Activated gamma-delta T cell treated with Interleukin-2 at 50 U/mL for 16 hours (primary cell): ENCODE measurements around the gene MATCAP1.
A peak's percentile ranks its signal among the peaks of the same experiment; 100 is the strongest.

Experiments
- DNase-seq: peaks from one replicate; pipeline ENCODE4 v3.0.0-alpha.2; 2020

The MATCAP1 gene

GRCh38 chr16:67183627-67184452 lies at the start of gene MATCAP1:
MATCAP1 (minus strand) TSS chr16:67183963; CDS start chr16:67180610, 3,353 bp downstream.
- DNase-seq, result peak; percentile 91

DNA sequence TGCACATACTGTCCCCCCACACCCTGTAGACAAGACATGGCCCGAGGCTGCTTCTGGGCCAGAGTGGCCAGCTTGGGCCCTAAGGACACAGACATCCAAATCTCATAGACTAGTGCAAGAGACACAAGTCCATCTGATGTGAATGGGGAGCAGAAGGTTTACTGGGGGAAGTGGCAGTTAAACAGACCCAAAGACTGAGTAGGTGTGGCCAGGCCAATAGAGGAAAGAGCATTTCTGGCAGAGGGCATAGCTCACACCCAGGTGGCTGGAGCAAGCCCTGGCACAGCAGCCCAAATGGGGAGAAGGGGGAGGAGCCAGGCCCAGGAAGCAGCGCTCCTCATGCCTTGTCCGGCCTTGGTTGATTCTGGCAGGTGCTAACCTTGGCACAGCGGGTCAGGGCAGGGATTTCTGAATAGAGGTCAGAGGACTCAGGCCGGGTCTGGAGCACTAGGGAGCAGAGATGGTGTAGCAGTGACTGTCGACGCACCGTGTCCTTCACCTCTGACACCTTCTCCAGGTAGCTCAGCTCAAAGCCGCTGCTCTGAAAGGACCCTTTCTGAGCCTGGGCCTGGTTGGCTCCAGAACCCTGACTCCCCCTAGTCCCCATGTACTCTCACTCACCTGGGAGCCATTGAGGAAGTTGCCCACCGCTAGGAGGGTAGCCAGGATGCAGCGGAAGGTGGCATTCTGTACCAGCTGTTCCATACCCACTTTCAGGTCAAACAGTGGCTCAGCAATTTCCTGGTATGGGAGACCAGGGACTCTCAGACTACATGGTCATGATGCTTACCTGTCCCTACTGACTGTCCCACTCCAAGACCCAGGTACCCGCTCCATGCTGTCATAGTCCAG lies 47.3 kb upstream of the MATCAP1 start:
- no peak for DNase-seq

DNA sequence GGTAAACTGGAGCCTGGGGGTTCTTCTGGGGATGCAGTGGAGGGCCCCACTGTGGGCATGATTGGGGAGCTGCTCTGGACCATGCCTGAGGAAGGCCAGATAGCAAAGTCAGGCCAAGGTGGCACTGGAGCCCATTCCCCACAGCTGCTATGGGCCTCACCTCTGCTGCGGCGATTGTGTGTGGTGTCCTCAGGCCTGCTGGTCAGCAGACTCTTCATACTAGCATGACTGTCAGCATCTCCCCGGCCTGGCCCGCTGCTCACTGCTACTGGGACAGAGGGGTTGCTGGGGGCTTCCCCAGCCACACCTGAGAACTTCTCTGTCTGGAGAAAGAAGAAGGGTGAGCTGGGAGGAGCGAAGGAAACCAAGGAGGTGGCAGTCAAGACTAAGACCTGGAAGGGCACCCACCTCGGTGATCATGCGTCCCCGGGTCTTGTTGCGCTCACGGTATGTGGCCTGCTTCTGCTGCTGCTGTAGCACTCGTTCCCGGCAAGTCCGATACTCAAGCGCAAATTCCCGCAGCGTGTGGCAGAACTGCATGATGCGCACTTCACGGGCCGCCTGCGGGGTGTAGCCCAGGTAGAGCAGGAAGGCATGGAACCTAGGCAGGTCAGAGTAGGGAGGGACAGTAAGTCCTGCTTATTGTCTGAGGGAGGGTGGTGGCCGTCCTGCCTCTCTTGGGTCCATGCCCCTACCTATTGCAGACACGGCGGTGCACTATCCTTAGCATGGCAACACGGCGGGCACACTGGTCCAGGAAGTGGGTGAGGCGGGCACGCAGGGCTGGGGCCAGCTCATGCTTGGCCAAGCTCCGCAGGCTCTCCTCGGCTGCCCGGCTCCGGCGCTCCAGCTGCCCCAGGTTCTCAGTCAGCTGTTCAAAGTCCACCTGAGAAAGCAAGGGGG lies 46.4 kb upstream of the MATCAP1 start:
- DNase-seq, result no peak

DNA sequence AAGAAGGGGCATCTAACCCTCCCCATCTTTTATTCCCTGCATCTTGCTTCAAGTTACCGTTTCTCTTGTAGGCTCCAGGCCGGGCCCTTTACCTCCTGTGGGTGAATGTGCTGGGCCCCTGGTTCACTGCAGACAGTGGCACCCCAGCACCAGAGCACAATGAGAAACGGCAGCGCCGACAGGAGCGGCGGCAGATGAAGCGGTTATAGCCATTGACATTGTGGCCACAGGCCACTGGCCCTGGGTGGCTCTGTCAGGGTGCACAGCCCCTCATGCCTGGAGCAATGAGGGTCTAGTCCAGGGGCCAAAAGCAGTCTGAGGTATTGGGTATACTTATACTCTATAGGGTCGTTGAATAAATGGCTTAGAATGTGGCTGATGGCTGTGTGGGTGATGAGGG lies 45.1 kb upstream of the MATCAP1 start:
- no peak for DNase-seq

DNA sequence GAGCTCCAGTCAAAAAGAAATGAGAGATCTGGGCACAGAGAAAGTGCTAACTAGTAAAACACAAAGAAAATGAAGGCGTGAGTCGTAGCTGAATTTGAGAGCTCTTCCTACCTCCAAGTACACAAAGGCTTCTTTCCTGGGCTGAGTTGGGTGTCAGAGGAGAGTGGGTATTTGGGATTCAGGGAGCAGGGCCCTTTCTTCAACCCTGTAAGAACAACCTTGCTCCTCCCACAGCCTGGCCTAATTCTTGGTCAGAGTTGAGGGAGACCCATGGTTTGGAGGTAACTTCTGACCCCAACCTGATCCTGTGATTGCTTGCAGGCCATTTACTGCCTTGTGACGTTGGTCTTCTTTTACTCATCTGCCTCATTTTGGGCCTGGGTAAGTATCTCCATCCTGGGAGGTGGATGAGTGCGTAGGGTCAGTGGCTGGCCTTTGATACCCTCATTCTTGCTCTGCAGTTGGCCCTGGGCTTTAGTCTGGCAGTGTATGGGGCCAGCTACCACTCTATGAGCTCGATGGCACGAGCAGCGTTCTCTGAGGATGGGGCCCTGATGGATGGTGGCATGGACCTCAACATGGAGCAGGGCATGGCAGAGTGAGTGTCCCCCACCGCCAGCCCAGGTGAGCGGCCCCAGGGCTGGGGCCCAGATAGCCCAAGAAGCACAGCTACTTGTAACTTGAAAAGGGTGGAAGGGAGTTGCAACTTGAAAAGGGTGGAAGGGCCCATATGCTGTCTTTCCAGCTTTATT lies 44.4 kb upstream of the MATCAP1 start:
- DNase-seq, result no peak

DNA sequence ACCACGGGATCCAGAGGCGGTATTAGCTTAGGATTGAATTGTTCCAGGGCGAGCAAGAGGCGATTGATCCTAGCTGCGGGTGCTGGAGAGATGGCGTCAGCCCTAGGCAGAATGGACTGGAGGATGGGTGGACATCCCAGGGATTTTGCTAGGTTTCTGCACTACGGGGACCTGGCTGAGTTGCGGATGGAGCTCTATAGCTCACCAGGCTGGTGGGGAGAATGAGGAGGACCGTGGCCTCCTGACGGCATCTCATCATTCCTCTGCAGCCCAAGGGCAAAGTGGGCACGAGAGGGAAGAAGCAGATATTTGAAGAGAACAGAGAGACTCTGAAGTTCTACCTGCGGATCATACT lies 43.8 kb upstream of the MATCAP1 start:
- DNase-seq, result no peak

GRCh38 chr16:67226804-67227566 lies 43.2 kb upstream of the MATCAP1 start, which contains the start of gene TMEM208:
TMEM208 (plus strand) TSS chr16:67227130; CDS start chr16:67227219, 89 bp downstream.
- DNase-seq, result peak; percentile 97

- no peak for DNase-seq
Observed at GRCh38 chr16:67226295-67226803, 42.6 kb upstream of the MATCAP1 start.

DNA sequence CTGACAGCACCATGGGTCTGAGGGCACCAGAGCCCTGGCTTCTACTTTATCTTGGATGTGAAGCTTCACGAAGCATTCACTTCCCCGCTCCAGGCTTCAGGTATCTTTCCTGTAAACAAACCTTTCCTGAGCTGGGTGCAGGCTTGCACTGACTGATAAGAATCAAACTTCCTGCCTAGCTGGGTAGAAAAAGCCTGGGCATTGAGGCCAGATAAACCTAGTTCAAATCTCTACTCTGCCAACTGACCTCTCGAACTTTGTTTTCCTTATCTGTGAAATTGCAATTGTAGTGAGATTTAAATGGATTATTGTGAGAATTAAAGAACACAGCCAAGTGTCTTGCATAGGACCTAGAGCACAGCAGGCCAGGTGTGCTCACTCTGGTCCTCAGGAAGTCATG lies 40.2 kb upstream of the MATCAP1 start:
- no peak for DNase-seq

DNA sequence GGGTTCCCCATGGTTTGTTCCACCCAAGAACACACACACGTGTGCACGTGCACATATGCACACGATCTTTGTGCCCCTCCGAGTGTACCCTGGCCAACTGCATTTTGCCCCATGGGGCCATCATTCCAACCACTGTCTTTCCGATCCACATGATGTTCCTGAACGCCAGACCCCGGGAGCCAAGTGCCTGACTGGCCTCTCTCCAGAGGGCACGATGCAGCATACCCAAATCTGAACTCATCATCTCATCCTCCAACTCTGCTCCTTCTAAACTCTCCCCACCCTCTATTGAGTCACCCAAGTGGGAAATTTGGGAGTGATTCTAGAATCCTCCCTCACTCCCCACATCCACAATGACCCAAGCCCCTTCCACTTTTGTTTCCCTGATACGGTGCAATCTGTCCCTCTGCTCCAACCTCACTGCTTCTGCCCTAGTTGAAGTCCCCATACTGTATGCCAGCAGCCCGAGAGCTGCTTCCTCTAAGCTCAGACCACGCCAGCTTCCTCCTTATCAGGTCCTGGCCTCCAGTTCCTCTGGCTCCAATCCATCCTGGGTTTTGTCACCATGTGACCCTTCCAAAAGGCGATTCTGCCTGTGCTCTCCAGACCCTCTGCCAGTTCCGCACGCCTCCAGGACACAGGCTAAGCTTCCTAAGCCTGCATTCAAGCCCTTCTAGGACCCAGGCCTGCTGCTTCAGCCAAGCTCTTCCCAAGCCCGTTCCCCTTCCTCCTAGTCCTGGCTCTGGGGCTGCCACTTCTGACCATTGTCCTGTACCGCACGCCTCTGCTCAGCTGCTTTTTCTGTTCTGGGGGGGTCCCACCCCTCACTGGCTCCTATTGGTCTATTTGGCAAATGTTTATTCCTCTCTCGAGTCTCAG lies 33.1 kb upstream of the MATCAP1 start:
- no peak for DNase-seq

DNA sequence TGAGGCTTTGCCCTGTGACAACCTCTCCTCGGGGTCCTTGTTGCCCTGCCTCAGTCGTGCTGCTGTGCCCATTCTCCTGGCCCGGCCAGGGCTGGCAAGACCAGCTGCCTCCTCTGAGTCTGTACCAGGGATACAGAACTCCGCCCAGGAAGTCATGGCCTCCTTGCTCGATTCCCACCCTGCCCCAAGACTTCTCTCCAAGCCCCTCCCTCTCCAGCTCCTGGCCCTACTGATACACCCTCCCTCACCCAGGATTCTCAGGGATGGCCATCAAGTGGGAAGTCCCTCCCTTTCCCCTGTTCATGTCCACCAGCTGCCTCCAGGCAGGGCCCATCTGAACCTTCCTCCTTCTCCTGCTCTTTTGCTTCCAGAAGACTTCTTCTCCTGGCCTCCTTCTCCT lies 31.9 kb upstream of the MATCAP1 start:
- DNase-seq, result no peak

DNA sequence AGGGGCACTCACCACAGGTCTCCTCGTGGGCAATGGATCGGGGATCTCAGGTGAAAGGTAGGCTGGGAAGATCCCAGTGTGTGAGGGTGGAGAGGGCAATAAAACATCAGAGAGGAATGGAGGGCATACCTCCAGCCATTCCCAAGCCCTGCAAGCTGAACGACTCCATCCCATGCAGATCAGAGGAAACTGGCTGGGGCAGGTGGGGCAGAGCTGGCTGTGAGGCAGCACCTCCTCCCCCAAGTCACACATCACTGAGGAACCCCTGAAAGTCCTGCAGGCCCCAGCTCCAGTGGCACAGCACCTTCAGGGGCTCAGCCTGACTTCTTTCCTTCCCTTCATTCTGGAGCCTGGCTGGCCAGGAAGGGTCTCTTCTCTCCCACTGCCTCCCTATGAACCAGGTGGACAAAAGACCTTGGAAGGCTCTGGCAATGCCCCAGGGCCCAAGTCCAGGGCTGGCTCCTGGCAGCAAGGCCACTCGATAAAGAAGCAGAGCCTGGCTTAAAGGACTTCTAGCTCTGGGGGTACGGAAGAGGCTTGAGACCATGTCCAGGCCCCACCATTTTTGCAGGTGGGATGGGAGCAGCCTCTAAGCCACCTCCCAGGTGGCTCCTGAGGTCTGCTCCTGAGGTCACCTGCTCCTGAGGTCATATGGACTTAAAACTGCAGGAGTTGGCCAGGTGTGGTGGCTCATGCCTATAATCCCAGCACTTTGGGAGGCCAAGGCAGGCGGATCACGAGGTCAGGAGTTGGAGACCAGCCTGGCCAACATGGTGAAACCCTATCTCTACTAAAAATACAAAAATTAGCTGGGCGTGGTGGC lies 29.6 kb upstream of the MATCAP1 start:
- no peak for DNase-seq

GRCh38 chr16:67212766-67213165 lies 29.0 kb upstream of the MATCAP1 start:
- no peak for DNase-seq

- no peak for DNase-seq
Observed at GRCh38 chr16:67211674-67212073, 27.9 kb upstream of the MATCAP1 start.

- DNase-seq, result no peak
Observed at GRCh38 chr16:67210069-67210937, 26.5 kb upstream of the MATCAP1 start.

- DNase-seq, result no peak
Observed at GRCh38 chr16:67209565-67209964, 25.8 kb upstream of the MATCAP1 start.

- DNase-seq, result no peak
Observed at GRCh38 chr16:67208154-67208896, 24.6 kb upstream of the MATCAP1 start.
